A673 (cell line): Measurements from ENCODE around the gene ACIN1. TPM values are rescaled to one million over a fixed set of nuclear protein-coding genes. Genes with fewer than 3 reads are reported as not detected.

Experiments used
- BruUV-seq: library from RNA; stranded (reverse); fragments of 400-500 nt; replicated peaks from 2 replicates; lab custom pipeline; 2021; lab: Mats Ljungman, UMichigan
- CTCF ChIA-PET: fragments of 300-600 bp; sonication (Branson Sonifier 250); formaldehyde crosslinking; loops from one replicate; lab custom pipeline; 2022; ENCODE audit warnings: antibody characterized with exemption; lab: Charles Lee
- POLR2A ChIA-PET: fragments of 300-600 bp; sonication (Branson Sonifier 250); formaldehyde crosslinking; loops from one replicate; lab custom pipeline; 2022; ENCODE audit warnings: antibody characterized with exemption; ENCODE audit not compliant: low non-redundant PET; lab: Charles Lee
- DNase-seq: peaks from one replicate; pipeline ENCODE4 v3.0.0-alpha.2; 2015; ENCODE audit warnings: low spot score
- H3K27ac ChIP-seq: fragments of 200-600 bp; sonication (generic); 2 replicates; pipeline ENCODE4 v1.5.1; 2016; ENCODE audit warnings: mixed run types, low read depth, mild to moderate bottlenecking, mixed read lengths, antibody characterized with exemption, low read length; ENCODE audit not compliant: poor library complexity, severe bottlenecking
- H3K27me3 ChIP-seq: fragments of 200-600 bp; sonication (generic); replicated peaks from 2 replicates; pipeline ENCODE4 v1.6.1; 2017; ENCODE audit warnings: mixed run types, low read depth, mild to moderate bottlenecking, mixed read lengths, antibody characterized with exemption, low read length; ENCODE audit not compliant: insufficient read depth, poor library complexity
- H3K36me3 ChIP-seq: fragments of 200-600 bp; sonication (generic); 2 replicates; pipeline ENCODE4 v1.6.1; 2016; ENCODE audit warnings: mixed run types, mild to moderate bottlenecking, mixed read lengths, antibody characterized with exemption, low read length; ENCODE audit not compliant: insufficient read depth, poor library complexity, severe bottlenecking
- H3K4me1 ChIP-seq: fragments of 200-600 bp; sonication (generic); 2 replicates; pipeline ENCODE4 v1.6.1; 2017; ENCODE audit warnings: mixed run types, mild to moderate bottlenecking, mixed read lengths, antibody characterized with exemption, low read length; ENCODE audit not compliant: insufficient read depth, poor library complexity, severe bottlenecking
- H3K4me3 ChIP-seq: fragments of 200-600 bp; sonication (generic); 2 replicates; pipeline ENCODE4 v1.5.1; 2016; ENCODE audit warnings: low read depth, mixed run types, mild to moderate bottlenecking, mixed read lengths, low read length; ENCODE audit not compliant: poor library complexity, severe bottlenecking
- H3K9me3 ChIP-seq: fragments of 200-600 bp; sonication (generic); 2 replicates; pipeline ENCODE4 v1.6.1; 2016; ENCODE audit warnings: mixed run types, low read depth, mild to moderate bottlenecking, mixed read lengths, antibody characterized with exemption, low read length; ENCODE audit not compliant: poor library complexity, severe bottlenecking
- EZH2 ChIP-seq: fragments of 200-600 bp; sonication (generic); IDR thresholded peaks from 2 replicates; pipeline ENCODE4 v1.6.1; 2017; ENCODE audit warnings: borderline replicate concordance, low read depth, mild to moderate bottlenecking, mixed read lengths, antibody characterized with exemption, low read length; ENCODE audit not compliant: poor library complexity, severe bottlenecking
- intact Hi-C: fragments of 100-400 bp; cut with micrococcal nuclease; formaldehyde crosslinking; loops from one replicate; pipeline ENCODE4 v1.10.0; 2022; ENCODE audit not compliant: unreplicated experiment
- total RNA-seq: library from RNA; stranded (reverse); gene quantifications from 2 replicates; pipeline ENCODE4 v1.2.3, GENCODE V29; 2021
- TF ChIP-seq, protein P1 (sequence below): fragments of 300-800, 200-600 bp; sonication (generic); conservative IDR thresholded peaks from 2 replicates; pipeline ENCODE4 v1.5.1; 2017; ENCODE audit warnings: low read depth, mild to moderate bottlenecking, antibody characterized with exemption, low read length, moderate library complexity, mixed read lengths

ACIN1 gene
- total RNA-seq, 1 experiment from 2014 or later, result 339 TPM

DNA sequence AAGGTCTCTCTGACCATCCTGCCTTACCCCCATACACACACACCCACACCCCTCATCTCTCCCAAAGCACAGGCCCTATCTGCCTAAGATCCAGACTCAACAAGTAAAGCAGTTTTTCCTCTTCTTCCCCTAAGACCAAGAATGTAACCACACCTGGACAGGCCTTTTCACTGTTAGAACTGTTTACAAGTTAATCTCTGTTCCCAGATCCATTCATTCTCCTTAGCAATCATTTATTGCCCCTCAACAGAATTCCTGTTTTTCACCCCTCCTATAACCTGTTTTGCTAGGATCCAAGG, 11.8 kb upstream of the ACIN1 start:
- Histone ChIP-seq H3K9me3 (no peaks in the 10 kb centered on the region), H3K4me1 (no peaks in the 10 kb centered on the region), H3K36me3 (no peaks in the 10 kb centered on the region), H3K27ac (no peak overlapping the region), H3K27me3 (peaks cover 7% of the 10 kb centered on the region), H3K4me3 (no peak overlapping the region)
- no TSS peak for BruUV-seq
- ChIA-PET CTCF (no interaction called here), POLR2A (no interaction called here)
- TF ChIP-seq, protein P1, sequence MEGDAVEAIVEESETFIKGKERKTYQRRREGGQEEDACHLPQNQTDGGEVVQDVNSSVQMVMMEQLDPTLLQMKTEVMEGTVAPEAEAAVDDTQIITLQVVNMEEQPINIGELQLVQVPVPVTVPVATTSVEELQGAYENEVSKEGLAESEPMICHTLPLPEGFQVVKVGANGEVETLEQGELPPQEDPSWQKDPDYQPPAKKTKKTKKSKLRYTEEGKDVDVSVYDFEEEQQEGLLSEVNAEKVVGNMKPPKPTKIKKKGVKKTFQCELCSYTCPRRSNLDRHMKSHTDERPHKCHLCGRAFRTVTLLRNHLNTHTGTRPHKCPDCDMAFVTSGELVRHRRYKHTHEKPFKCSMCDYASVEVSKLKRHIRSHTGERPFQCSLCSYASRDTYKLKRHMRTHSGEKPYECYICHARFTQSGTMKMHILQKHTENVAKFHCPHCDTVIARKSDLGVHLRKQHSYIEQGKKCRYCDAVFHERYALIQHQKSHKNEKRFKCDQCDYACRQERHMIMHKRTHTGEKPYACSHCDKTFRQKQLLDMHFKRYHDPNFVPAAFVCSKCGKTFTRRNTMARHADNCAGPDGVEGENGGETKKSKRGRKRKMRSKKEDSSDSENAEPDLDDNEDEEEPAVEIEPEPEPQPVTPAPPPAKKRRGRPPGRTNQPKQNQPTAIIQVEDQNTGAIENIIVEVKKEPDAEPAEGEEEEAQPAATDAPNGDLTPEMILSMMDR, result no peak
- TF ChIP-seq EZH2, result no peak
- intact Hi-C loops, result no loop called here
- no peak for DNase-seq

DNA sequence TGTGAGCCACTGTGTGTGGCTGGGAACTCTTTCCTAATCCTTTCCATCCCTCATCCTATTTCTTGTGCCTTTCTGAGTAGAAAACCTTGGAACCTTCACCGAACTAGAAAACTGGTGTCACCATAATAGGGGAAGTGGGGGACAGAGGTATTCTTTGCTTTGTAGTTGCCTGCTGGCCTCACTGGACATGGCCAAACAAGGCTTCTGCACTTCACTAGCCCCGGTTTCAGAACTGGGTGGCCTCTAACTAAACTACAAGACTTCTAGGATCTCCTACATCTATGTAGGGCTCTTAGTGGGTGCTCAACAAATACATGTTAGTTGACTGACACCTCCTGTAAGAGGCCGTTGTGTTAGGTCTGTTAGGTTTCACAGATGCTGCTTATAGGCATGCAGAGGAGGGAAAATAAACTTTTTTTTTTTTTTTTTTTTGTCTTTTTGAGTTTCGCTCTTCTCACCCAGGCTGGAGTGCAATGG, 10.4 kb upstream of the ACIN1 start:
- H3K27me3 ChIP-seq, result no peaks in the 10 kb centered on the region
- no peak overlapping the region for H3K4me3 ChIP-seq
- no TSS peak for BruUV-seq
- DNase-seq, result no peak
- peaks cover 5% of the 10 kb centered on the region for H3K4me1 ChIP-seq
- no peak for TF ChIP-seq EZH2
- TF ChIP-seq, protein P1, result no peak
- no peaks in the 10 kb centered on the region for H3K36me3 ChIP-seq
- H3K9me3 ChIP-seq, result no peaks in the 10 kb centered on the region
- ChIA-PET POLR2A (no interaction called here), CTCF (no interaction called here)
- no peak overlapping the region for H3K27ac ChIP-seq
- intact Hi-C loops, result no loop called here

DNA sequence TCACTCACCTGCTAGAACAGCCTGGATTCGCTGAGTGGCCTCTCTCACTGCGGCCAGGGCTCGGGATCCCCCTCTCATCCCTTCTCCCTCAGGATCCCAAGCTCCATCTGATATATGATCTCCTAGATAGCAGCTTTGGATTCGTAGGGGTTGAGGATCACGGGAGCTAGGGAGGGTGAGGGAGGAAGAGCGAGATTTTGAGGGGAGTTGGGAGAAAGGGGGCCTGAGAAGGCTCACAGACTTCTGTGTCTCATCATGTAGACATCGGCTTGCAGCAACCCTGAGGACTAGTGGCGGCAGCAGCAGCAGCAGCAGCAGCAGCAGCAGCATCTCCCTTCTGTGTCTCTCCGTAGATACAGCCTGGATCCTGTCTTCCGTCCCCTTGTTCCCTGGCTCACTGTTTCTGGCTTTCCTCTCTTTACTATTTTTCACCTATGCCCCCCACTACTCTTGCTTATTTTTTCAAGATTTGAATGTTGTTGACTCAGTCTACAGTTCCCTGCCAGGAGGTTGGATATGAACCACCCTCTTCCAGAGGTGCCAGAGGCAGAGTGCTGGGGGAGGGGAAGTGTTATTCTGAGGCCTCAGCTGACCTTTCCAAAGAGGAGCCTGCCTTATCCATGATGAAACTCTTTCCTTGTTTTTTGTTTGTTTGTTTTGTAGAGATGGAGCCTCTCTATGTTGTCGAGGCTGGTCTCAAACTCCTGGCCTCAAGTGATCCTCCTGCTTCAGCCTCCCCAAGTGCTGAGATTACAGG, 9.8 kb upstream of the ACIN1 start, which contains the start of gene CIROP:
CIROP (minus strand) TSS at position 399 of the 757 bp plus-strand sequence; CDS start at position 330, 69 bp downstream.
- TF ChIP-seq EZH2, result no peak
- TF ChIP-seq, protein P1, result no peak
- H3K9me3 ChIP-seq, result no peaks in the 10 kb centered on the region
- H3K36me3 ChIP-seq, result no peaks in the 10 kb centered on the region
- intact Hi-C loops, result no loop called here
- DNase-seq, result no peak
- no peaks in the 10 kb centered on the region for H3K27me3 ChIP-seq
- BruUV-seq, result no TSS peak
- no peak within 1 kb of the TSS for H3K4me3 ChIP-seq
- H3K27ac ChIP-seq, result no peak within 1 kb of the TSS
- CTCF ChIA-PET, result no interaction called here
- peaks cover 9% of the 10 kb centered on the region for H3K4me1 ChIP-seq
- POLR2A ChIA-PET, result no interaction called here
